NB4 (cell line): ENCODE measurements around the gene CACTIN.

Experiments used
- DNase-seq: peaks from one replicate; pipeline ENCODE4 v3.0.0; 2010; ENCODE audit warnings: low read depth
- H3K4me3 ChIP-seq: one replicate; pipeline ENCODE4 v1.5.1; 2011; ENCODE audit warnings: mild to moderate bottlenecking, low read depth, low read length, moderate library complexity
- CTCF ChIP-seq: IDR thresholded peaks from one replicate; pipeline ENCODE4 v1.5.1; 2012; ENCODE audit warnings: low read depth, low read length
- MAX ChIP-seq: IDR thresholded peaks from 2 replicates; pipeline ENCODE4 v1.6.1; 2011; ENCODE audit warnings: low read depth, low read length
- MYC ChIP-seq: IDR thresholded peaks from 2 replicates; pipeline ENCODE4 v1.6.1; 2011; ENCODE audit warnings: low read depth, low read length
- POLR2A ChIP-seq: IDR thresholded peaks from 2 replicates; pipeline ENCODE4 v1.6.1; 2011; ENCODE audit warnings: mild to moderate bottlenecking; ENCODE audit not compliant: insufficient read length; ENCODE audit errors: extremely low read depth

CACTIN gene

DNA sequence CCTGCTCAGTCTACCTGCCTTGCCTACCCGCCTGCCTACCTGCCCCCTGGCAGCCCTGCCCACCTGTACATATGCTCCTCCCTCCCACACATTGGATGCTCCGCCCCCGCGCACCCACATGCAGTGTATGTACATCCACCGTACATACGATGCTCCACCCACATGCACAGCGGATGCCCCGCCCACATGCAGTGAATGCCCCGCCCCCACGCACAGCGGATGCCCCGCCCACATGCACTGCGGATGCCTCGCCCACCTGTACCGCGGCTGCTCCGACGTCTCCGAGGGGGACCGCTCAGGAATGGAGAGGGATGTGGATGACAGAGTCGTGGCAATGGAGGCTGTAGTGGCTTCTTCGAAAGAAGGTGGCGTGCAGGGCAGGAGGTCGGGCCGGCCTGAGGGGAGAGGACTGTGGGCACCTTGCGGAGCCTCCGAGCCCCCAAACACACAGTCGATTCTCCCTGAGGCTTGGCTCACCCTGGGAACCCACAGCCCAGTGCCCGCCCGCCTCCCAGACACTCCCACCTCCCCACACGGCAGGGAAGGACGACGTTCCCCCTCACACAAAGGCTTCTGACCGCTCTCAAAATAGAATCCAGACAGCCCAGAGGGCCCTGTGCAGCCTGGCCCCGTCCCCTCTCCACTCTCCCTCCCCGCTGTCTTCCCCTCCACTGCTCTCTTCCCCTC, 16.5 kb upstream of the CACTIN start:
- no peak for TF ChIP-seq CTCF
- no peak for TF ChIP-seq MYC
- TF ChIP-seq MAX: no peak
- TF ChIP-seq POLR2A: no peak
- DNase-seq: no peak

GRCh38 chr19:3642296-3642695, 15.7 kb upstream of the CACTIN start:
- DNase-seq: no peak
- H3K4me3 ChIP-seq: no peak overlapping the region
- TF ChIP-seq MAX (no peak), CTCF (no peak), MYC (no peak), POLR2A (no peak)

More for the DNA sequence above, 16.5 kb upstream of the CACTIN start:
- no peak overlapping the region for H3K4me3 ChIP-seq

- no peak overlapping the region for H3K4me3 ChIP-seq
- no peak for TF ChIP-seq MAX
- TF ChIP-seq MYC: no peak
- no peak for TF ChIP-seq POLR2A
- DNase-seq: no peak
Observed at GRCh38 chr19:3641515-3642269, 15.1 kb upstream of the CACTIN start.

DNA sequence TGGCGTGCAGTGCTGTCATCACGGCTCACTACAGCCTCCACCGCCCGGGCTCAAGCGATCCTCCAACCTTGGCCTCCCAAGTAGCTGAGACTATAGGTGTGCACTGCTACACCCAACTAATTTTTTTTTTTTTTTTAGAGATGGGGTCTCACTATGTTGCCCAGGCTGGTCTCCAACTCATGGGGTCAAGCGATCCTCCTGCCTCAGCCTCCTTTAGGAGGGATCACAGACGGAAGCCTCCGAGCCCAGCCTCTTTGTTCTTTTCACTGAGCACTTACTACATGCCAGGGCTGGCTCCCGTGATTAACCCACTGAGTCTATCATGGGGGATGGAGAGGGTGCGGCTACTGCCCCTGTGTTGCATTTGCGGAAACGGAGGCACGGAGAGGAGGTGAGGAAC, 12.9 kb upstream of the CACTIN start:
- TF ChIP-seq CTCF: no peak
- no peak for TF ChIP-seq MYC
- TF ChIP-seq POLR2A: no peak
- no peak for TF ChIP-seq MAX
- DNase-seq: no peak

GRCh38 chr19:3638208-3639193, 11.9 kb upstream of the CACTIN start:
- no peak overlapping the region for H3K4me3 ChIP-seq
- TF ChIP-seq MAX (no peak), MYC (no peak), POLR2A (no peak), CTCF (no peak)
- no peak for DNase-seq

More for the DNA sequence above, 12.9 kb upstream of the CACTIN start:
- no peak overlapping the region for H3K4me3 ChIP-seq
